Liver (tissue), 3 donors: ENCODE results near the gene USP43.
"Not testable (repeated sequence)": the region's sequence is repeated elsewhere in the genome, so short reads cannot be mapped to it uniquely, and the experiment has no call there.

Experiments
- ATF3 ChIP-seq: IDR thresholded peaks from 2 replicates; pipeline ENCODE4 v1.6.1; 2016; ENCODE audit warnings: antibody characterized with exemption
- CTCF ChIP-seq: fragments of 150-350 bp; IDR thresholded peaks from 2 replicates; pipeline ENCODE4 v1.5.1; 2017; ENCODE audit warnings: improper control_type of control experiment, low read depth, low read length; ENCODE audit not compliant: missing input control
- EGR1 ChIP-seq, 2 donors: IDR thresholded peaks; 2 replicates each; pipeline ENCODE4 v1.6.1; 2016 to 2018; ENCODE audit warnings: antibody characterized with exemption in 2 of 2, low read depth in 2 of 2
- GABPA ChIP-seq, 2 donors: IDR thresholded peaks in 1 of 2; conservative IDR thresholded peaks in 1 of 2; 2 replicates each; pipeline ENCODE4 v1.6.1; 2016; ENCODE audit warnings: antibody characterized with exemption in 2 of 2, mild to moderate bottlenecking in 1 of 2, moderate library complexity in 1 of 2
- MAX ChIP-seq: IDR thresholded peaks from 2 replicates; pipeline ENCODE4 v1.6.1; 2016; ENCODE audit warnings: antibody characterized with exemption
- RAD21 ChIP-seq, 2 donors: IDR thresholded peaks; 2 replicates each; pipeline ENCODE4 v1.6.1; 2016; ENCODE audit warnings: antibody characterized with exemption in 2 of 2, mild to moderate bottlenecking in 2 of 2
- REST ChIP-seq: IDR thresholded peaks from 2 replicates; pipeline ENCODE4 v1.6.1; 2016; ENCODE audit warnings: antibody characterized with exemption, mild to moderate bottlenecking
- SP1 ChIP-seq: IDR thresholded peaks from 2 replicates; pipeline ENCODE4 v1.6.1; 2018; ENCODE audit warnings: antibody characterized with exemption, mild to moderate bottlenecking
- YY1 ChIP-seq: IDR thresholded peaks from 2 replicates; pipeline ENCODE4 v1.6.1; 2016; ENCODE audit warnings: antibody characterized with exemption, mild to moderate bottlenecking
- donor health status: healthy.
- donor health status: healthy.

- TF ChIP-seq CTCF; ATF3; MAX; REST; GABPA (IDR thresholded peaks at IDR 0.05 in 1 of 2, conservative IDR thresholded peaks at IDR 0.05 in 1 of 2); YY1; EGR1 (IDR thresholded peaks at IDR 0.05; ENCODE audit: low read depth in 2 of 2); RAD21 (IDR thresholded peaks at IDR 0.05); SP1: not testable (repeated sequence)
Measured at GRCh38 chr17:9604583-9604982, 40.7 kb upstream of the USP43 start.
